Measurements from ENCODE around the gene STYK1.

GRCh38 chr12:10718279-10718821 lies 44.5 kb upstream of the STYK1 start:
- TF ChIP-seq RB1 (IDR thresholded peaks at IDR 0.05; ENCODE audit: borderline replicate concordance) (no peak), SP1 (IDR thresholded peaks at IDR 0.05; ENCODE audit: low read depth, low read length) (no peak)

Measured in GM12878 (cell line).